HEK293 (cell line): ENCODE data around the gene E4F1.

Source experiments
- CTCF ChIA-PET: fragments of 350-600 bp; formaldehyde crosslinking; extraction: SDS; loops from one replicate; lab custom pipeline; 2021; ENCODE audit warnings: antibody characterized with exemption; lab: Yijun Ruan, JAX
- POLR2A ChIA-PET: fragments of 300-600 bp; formaldehyde crosslinking; extraction: SDS; loops from one replicate; lab custom pipeline; 2020; ENCODE audit warnings: antibody characterized with exemption, inconsistent platforms; lab: Yijun Ruan, JAX
- H3K27ac ChIP-seq: fragments of 200-500 bp; sonication (Bioruptor generic); 2 replicates; pipeline ENCODE4 v1.5.1; 2014; ENCODE audit warnings: low read depth, low read length, control low read depth, inconsistent platforms; ENCODE audit errors: extremely low read depth
- H3K36me3 ChIP-seq, 2 experiments: fragments of 200-500 bp in 1 of 2; sonication (Bioruptor generic) in 1 of 2; 1 replicate in 1 of 2; 2 replicates in 1 of 2; pipeline ENCODE4 v1.5.1; 2014 to 2017; ENCODE audit warnings: inconsistent platforms in 2 of 2, low read length in 2 of 2; ENCODE audit not compliant: control insufficient read depth in 2 of 2, insufficient read depth in 1 of 2
- H3K4me1 ChIP-seq: fragments of 200-500 bp; sonication (Bioruptor generic); 2 replicates; pipeline ENCODE4 v1.5.1; 2014; ENCODE audit warnings: mild to moderate bottlenecking, low read length, inconsistent platforms; ENCODE audit not compliant: control insufficient read depth, insufficient read depth
- H3K4me3 ChIP-seq: 2 replicates; pipeline ENCODE4 v1.5.1; 2011; ENCODE audit warnings: low read depth, mild to moderate bottlenecking, control low read depth, low read length, moderate library complexity
- H3K9me3 ChIP-seq: fragments of 200-500 bp; sonication (Bioruptor generic); 2 replicates; pipeline ENCODE4 v1.5.1; 2014; ENCODE audit warnings: low read depth, low read length, inconsistent platforms; ENCODE audit not compliant: control insufficient read depth, insufficient read depth
- EGR2 ChIP-seq: fragments of 450-650 bp; formaldehyde crosslinking; IDR thresholded peaks from 2 replicates; pipeline ENCODE4 v1.5.1; 2016; ENCODE audit warnings: low read depth, missing biosample characterization, missing genetic modification characterization
- FEZF1 ChIP-seq: fragments of 450-650 bp; formaldehyde crosslinking; IDR thresholded peaks from 2 replicates; pipeline ENCODE4 v1.5.1; 2016; ENCODE audit warnings: missing biosample characterization, missing genetic modification characterization
- GLIS1 ChIP-seq: fragments of 450-650 bp; formaldehyde crosslinking; IDR thresholded peaks from 2 replicates; pipeline ENCODE4 v1.5.1; 2016; ENCODE audit warnings: missing biosample characterization, missing genetic modification characterization
- KLF1 ChIP-seq: fragments of 450-650 bp; formaldehyde crosslinking; IDR thresholded peaks from 2 replicates; pipeline ENCODE4 v1.5.1; 2016; ENCODE audit warnings: missing biosample characterization, missing genetic modification characterization
- SP2 ChIP-seq: fragments of 450-650 bp; formaldehyde crosslinking; IDR thresholded peaks from 2 replicates; pipeline ENCODE4 v1.5.1; 2016; ENCODE audit warnings: missing biosample characterization, missing genetic modification characterization
- TRIM28 ChIP-seq: IDR thresholded peaks from 2 replicates; pipeline ENCODE4 v1.6.1; 2011; ENCODE audit warnings: low read length, control low read depth, borderline replicate concordance
- WT1 ChIP-seq: fragments of 450-650 bp; formaldehyde crosslinking; IDR thresholded peaks from 2 replicates; pipeline ENCODE4 v1.5.1; 2016; ENCODE audit warnings: missing biosample characterization, missing genetic modification characterization
- ZBTB17 ChIP-seq: fragments of 450-650 bp; formaldehyde crosslinking; IDR thresholded peaks from 2 replicates; pipeline ENCODE4 v1.5.1; 2016; ENCODE audit warnings: missing biosample characterization, missing genetic modification characterization
- ZFP69B ChIP-seq: fragments of 450-650 bp; formaldehyde crosslinking; IDR thresholded peaks from 2 replicates; pipeline ENCODE4 v1.5.1; 2016; ENCODE audit warnings: missing biosample characterization, missing genetic modification characterization
- ZNF10 ChIP-seq: fragments of 450-650 bp; formaldehyde crosslinking; IDR thresholded peaks from 2 replicates; pipeline ENCODE4 v1.5.1; 2017; ENCODE audit warnings: missing biosample characterization, missing genetic modification characterization
- ZNF214 ChIP-seq: fragments of 450-650 bp; formaldehyde crosslinking; IDR thresholded peaks from 2 replicates; pipeline ENCODE4 v1.5.1; 2017; ENCODE audit warnings: missing biosample characterization, mild to moderate bottlenecking, missing genetic modification characterization, borderline replicate concordance
- ZNF302 ChIP-seq: fragments of 450-650 bp; formaldehyde crosslinking; IDR thresholded peaks from 2 replicates; pipeline ENCODE4 v1.5.1; 2016; ENCODE audit warnings: missing biosample characterization, missing genetic modification characterization, low read depth
- ZNF391 ChIP-seq: fragments of 450-650 bp; formaldehyde crosslinking; IDR thresholded peaks from 2 replicates; pipeline ENCODE4 v1.5.1; 2016; ENCODE audit warnings: low read depth, missing biosample characterization, missing genetic modification characterization, borderline replicate concordance
- ZNF404 ChIP-seq: fragments of 450-650 bp; formaldehyde crosslinking; IDR thresholded peaks from 2 replicates; pipeline ENCODE4 v1.5.1; 2017; ENCODE audit warnings: missing biosample characterization, missing genetic modification characterization
- ZNF548 ChIP-seq: fragments of 450-650 bp; formaldehyde crosslinking; IDR thresholded peaks from 2 replicates; pipeline ENCODE4 v1.5.1; 2016; ENCODE audit warnings: missing biosample characterization, missing genetic modification characterization
- ZNF768 ChIP-seq: fragments of 450-650 bp; formaldehyde crosslinking; IDR thresholded peaks from 2 replicates; pipeline ENCODE4 v1.5.1; 2018; ENCODE audit warnings: missing biosample characterization, mild to moderate bottlenecking, missing genetic modification characterization
- ZNF837 ChIP-seq: fragments of 450-650 bp; formaldehyde crosslinking; IDR thresholded peaks from 2 replicates; pipeline ENCODE4 v1.5.1; 2016; ENCODE audit warnings: missing biosample characterization, missing genetic modification characterization
- TF ChIP-seq, protein P1 (sequence below): fragments of 450-650 bp; formaldehyde crosslinking; IDR thresholded peaks from 2 replicates; pipeline ENCODE4 v1.5.1; 2017; ENCODE audit warnings: missing biosample characterization, mild to moderate bottlenecking, missing genetic modification characterization, moderate library complexity
- TF ChIP-seq, protein P2 (sequence below): fragments of 450-650 bp; formaldehyde crosslinking; IDR thresholded peaks from 2 replicates; pipeline ENCODE4 v1.5.1; 2016; ENCODE audit warnings: missing biosample characterization, missing genetic modification characterization
- TF ChIP-seq, protein P3 (sequence below): fragments of 450-650 bp; formaldehyde crosslinking; IDR thresholded peaks from 2 replicates; pipeline ENCODE4 v1.5.1; 2016; ENCODE audit warnings: missing biosample characterization, missing genetic modification characterization, borderline replicate concordance
- TF ChIP-seq, protein P4 (sequence below): fragments of 450-650 bp; formaldehyde crosslinking; optimal IDR thresholded peaks from 2 replicates; pipeline ENCODE3; 2016; ENCODE audit warnings: missing biosample characterization, mild to moderate bottlenecking, missing genetic modification characterization

E4F1 gene

DNA sequence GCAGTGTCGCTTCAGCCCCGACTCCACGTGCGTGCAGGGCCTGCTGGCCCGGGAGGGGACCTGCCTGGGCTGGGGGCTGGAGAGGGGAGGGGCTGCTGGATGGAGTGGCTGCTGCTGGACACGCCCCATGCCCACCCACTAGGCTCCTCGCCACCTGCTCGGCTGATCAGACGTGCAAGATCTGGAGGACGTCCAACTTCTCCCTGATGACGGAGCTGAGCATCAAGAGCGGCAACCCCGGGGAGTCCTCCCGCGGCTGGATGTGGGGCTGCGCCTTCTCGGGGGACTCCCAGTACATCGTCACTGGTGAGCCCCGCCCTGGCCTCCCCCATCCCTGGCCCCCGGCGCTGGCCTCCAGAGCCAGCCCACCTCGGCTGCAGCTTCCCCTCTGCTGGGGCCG lies 15.1 kb upstream of the E4F1 start (continued):
- TF ChIP-seq, protein P1, sequence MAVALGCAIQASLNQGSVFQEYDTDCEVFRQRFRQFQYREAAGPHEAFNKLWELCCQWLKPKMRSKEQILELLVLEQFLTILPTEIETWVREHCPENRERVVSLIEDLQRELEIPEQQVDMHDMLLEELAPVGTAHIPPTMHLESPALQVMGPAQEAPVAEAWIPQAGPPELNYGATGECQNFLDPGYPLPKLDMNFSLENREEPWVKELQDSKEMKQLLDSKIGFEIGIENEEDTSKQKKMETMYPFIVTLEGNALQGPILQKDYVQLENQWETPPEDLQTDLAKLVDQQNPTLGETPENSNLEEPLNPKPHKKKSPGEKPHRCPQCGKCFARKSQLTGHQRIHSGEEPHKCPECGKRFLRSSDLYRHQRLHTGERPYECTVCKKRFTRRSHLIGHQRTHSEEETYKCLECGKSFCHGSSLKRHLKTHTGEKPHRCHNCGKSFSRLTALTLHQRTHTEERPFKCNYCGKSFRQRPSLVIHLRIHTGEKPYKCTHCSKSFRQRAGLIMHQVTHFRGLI (tag by site-specific recombination) = no peak
- TF ChIP-seq, protein P2, sequence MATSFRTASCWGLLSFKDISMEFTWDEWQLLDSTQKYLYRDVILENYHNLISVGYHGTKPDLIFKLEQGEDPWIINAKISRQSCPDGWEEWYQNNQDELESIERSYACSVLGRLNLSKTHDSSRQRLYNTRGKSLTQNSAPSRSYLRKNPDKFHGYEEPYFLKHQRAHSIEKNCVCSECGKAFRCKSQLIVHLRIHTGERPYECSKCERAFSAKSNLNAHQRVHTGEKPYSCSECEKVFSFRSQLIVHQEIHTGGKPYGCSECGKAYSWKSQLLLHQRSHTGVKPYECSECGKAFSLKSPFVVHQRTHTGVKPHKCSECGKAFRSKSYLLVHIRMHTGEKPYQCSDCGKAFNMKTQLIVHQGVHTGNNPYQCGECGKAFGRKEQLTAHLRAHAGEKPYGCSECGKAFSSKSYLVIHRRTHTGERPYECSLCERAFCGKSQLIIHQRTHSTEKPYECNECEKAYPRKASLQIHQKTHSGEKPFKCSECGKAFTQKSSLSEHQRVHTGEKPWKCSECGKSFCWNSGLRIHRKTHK (tag by site-specific recombination) = no peak
- TF ChIP-seq EGR2 (tag by site-specific recombination) (no peak), ZBTB17 (tag by site-specific recombination) (no peak), ZNF10 (tag by site-specific recombination) (no peak), ZNF302 (tag by site-specific recombination) (no peak), ZNF548 (no peak), ZNF214 (tag by site-specific recombination) (no peak)
- TF ChIP-seq, protein P3, sequence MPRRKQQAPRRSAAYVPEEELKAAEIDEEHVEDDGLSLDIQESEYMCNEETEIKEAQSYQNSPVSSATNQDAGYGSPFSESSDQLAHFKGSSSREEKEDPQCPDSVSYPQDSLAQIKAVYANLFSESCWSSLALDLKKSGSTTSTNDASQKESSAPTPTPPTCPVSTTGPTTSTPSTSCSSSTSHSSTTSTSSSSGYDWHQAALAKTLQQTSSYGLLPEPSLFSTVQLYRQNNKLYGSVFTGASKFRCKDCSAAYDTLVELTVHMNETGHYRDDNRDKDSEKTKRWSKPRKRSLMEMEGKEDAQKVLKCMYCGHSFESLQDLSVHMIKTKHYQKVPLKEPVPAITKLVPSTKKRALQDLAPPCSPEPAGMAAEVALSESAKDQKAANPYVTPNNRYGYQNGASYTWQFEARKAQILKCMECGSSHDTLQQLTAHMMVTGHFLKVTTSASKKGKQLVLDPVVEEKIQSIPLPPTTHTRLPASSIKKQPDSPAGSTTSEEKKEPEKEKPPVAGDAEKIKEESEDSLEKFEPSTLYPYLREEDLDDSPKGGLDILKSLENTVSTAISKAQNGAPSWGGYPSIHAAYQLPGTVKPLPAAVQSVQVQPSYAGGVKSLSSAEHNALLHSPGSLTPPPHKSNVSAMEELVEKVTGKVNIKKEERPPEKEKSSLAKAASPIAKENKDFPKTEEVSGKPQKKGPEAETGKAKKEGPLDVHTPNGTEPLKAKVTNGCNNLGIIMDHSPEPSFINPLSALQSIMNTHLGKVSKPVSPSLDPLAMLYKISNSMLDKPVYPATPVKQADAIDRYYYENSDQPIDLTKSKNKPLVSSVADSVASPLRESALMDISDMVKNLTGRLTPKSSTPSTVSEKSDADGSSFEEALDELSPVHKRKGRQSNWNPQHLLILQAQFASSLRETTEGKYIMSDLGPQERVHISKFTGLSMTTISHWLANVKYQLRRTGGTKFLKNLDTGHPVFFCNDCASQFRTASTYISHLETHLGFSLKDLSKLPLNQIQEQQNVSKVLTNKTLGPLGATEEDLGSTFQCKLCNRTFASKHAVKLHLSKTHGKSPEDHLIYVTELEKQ (tag by site-specific recombination) = no peak
- TF ChIP-seq, all 188 proteins: peak for 2

DNA sequence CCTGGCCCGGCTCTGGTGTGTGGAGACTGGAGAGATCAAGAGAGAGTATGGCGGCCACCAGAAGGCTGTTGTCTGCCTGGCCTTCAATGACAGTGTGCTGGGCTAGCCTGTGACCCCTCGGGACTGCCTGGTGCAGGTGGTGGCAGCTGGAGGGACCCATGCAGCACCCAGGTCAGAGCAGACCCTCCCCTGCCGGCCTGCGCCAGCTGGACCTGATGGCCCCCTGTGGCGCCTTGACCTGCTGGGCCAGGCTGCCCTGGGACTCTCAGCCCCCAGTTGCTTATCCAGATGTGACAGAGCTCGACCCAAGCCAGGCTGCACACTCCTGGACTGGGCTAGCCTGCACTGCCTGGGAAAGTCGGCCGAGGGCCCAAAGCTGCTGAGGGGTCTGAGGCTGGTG lies 14.6 kb upstream of the E4F1 start:
- no peak overlapping the region for H3K27ac ChIP-seq
- H3K9me3 ChIP-seq = no peaks in the 10 kb centered on the region
- H3K4me3 ChIP-seq = no peak overlapping the region
- no peaks in the 10 kb centered on the region for H3K4me1 ChIP-seq
- CTCF ChIA-PET = interaction anchor here (0.7 kb wide), 1 partner anchor 84 kb away, joined by 3 read pairs; no protein-coding TSS in a partner anchor
- peaks cover 0 to 56% of the 10 kb centered on the region in 2 experiments; a peak in 1 of 3 replicates for H3K36me3 ChIP-seq
- POLR2A ChIA-PET = interaction anchor here (0.5 to 1.7 kb wide), 5 partner anchors 14 to 54 kb away, joined by 4 to 7 read pairs (median 4); partner anchors contain the start of genes E4F1 and TRAF7
- TF ChIP-seq TRIM28 = no peak
- TF ChIP-seq, protein P4, sequence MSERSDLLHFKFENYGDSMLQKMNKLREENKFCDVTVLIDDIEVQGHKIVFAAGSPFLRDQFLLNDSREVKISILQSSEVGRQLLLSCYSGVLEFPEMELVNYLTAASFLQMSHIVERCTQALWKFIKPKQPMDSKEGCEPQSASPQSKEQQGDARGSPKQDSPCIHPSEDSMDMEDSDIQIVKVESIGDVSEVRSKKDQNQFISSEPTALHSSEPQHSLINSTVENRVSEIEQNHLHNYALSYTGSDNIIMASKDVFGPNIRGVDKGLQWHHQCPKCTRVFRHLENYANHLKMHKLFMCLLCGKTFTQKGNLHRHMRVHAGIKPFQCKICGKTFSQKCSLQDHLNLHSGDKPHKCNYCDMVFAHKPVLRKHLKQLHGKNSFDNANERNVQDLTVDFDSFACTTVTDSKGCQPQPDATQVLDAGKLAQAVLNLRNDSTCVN = peak; percentile 13

DNA sequence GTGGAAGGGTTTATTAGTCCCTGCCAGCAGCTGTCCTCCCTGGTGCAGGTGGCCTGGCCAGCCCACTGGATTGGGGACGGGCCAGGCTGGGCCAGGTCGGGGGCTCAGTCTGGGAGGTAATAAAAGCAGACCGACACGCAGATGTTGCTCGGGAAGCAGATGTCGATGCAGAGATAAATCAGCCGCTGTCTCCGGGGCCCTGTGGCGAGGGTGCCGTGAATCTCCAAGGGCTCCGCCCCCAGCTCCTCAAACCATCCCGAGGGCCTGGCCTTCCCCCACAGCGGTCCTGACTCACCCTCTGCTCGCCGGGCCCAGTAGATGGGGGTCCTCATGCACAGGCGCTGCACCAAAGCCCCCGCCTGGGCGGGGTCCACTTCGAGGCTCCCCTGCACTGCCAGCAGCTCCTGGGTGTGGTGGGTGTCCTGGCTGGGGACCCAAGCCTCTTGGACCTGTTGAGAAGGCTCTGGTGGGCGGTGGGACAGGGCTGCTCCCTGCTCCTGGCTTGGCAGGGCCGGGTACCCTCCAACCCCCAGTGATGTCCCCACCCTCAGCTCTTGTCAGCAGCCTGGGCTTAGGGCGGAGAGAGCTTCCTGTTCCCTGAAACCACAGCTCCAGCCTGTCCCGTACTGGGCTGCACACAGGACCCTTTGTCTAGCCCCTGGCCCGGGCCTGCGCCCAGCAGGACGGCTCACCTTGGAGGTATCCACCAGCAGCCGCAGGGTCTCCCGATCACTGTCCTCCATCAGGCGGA lies 14.0 kb upstream of the E4F1 start:
- Histone ChIP-seq H3K4me1 (no peaks in the 10 kb centered on the region), H3K36me3 (peaks cover 0 to 56% of the 10 kb centered on the region in 2 experiments; a peak in 1 of 3 replicates)
- CTCF ChIA-PET = interaction anchor here (0.6 kb wide), 1 partner anchor 45 kb away, joined by 5 read pairs; no protein-coding TSS in a partner anchor

More for the DNA sequence above, 14.0 kb upstream of the E4F1 start:
- no peak for TF ChIP-seq ZFP69B (tag by site-specific recombination)
- TF ChIP-seq GLIS1 (tag by site-specific recombination) = no peak
- no peak for TF ChIP-seq ZNF768 (tag by site-specific recombination)
- TF ChIP-seq KLF1 (tag by site-specific recombination) = 0 out of 2 replicates have a peak, but pooled peaks have one; percentile 14
- TF ChIP-seq ZNF404 (tag by site-specific recombination) = no peak
- TF ChIP-seq WT1 = no peak
- no peak for TF ChIP-seq ZNF837
- TF ChIP-seq FEZF1 = no peak
- TF ChIP-seq ZNF391 (tag by site-specific recombination) = no peak
- 0 out of 2 replicates have a peak, but pooled peaks have one; percentile 8 for TF ChIP-seq SP2 (tag by site-specific recombination)
- TF ChIP-seq, all 188 proteins: peak for 2
- Histone ChIP-seq H3K9me3 (no peaks in the 10 kb centered on the region), H3K27ac (no peak overlapping the region), H3K4me3 (no peak overlapping the region)
- POLR2A ChIA-PET = interaction anchor here (0.5 to 1.7 kb wide), 6 partner anchors 13 to 55 kb away, joined by 4 to 7 read pairs (median 4); partner anchors contain the start of genes E4F1 and TRAF7
